GM12865 (cell line): Measurements from ENCODE around the gene KLF13.

Source experiments
- DNase-seq: peaks from one replicate; pipeline ENCODE4 v3.0.0; 2010; ENCODE audit warnings: low read depth
- H3K4me3 ChIP-seq: 2 replicates; pipeline ENCODE4 v1.5.1; 2011; ENCODE audit warnings: mild to moderate bottlenecking, low read depth, low read length, control low read depth
- CTCF ChIP-seq: IDR thresholded peaks from 2 replicates; pipeline ENCODE4 v1.5.1; 2011; ENCODE audit warnings: low read length, control low read depth, low read depth, inconsistent platforms; ENCODE audit not compliant: insufficient read depth; ENCODE audit errors: missing control alignments

Gene KLF13

GRCh38 chr15:31347067-31347975, 20.7 kb downstream of the KLF13 start:
- DNase-seq, result peak; percentile 57
- no peak for TF ChIP-seq CTCF
- H3K4me3 ChIP-seq, result peak overlapping the region; percentile 75

GRCh38 chr15:31347981-31348803, 21.6 kb downstream of the KLF13 start:
- no peak for TF ChIP-seq CTCF
- H3K4me3 ChIP-seq, result no peak overlapping the region
- DNase-seq, result no peak

- DNase-seq, result no peak
- TF ChIP-seq CTCF, result no peak
- no peak overlapping the region for H3K4me3 ChIP-seq
Observed at GRCh38 chr15:31349233-31350141, 22.9 kb downstream of the KLF13 start.

GRCh38 chr15:31350771-31351170, 24.1 kb downstream of the KLF13 start:
- TF ChIP-seq CTCF, result no peak
- DNase-seq, result no peak
- H3K4me3 ChIP-seq, result no peak overlapping the region

- peak overlapping the region; percentile 24 for H3K4me3 ChIP-seq
- TF ChIP-seq CTCF, result no peak
- DNase-seq, result no peak
Observed at GRCh38 chr15:31352339-31352751, 25.7 kb downstream of the KLF13 start.

GRCh38 chr15:31352911-31353811, 26.5 kb downstream of the KLF13 start:
- TF ChIP-seq CTCF, result no peak
- DNase-seq, result peak; percentile 88
- peak overlapping the region; percentile 24 for H3K4me3 ChIP-seq
